HG02938 (cell line): ENCODE data around the gene CD2AP.
A peak's percentile ranks its signal among the peaks of the same experiment; 100 is the strongest.
"Not testable (repeated sequence)": the region's sequence is repeated elsewhere in the genome, so short reads cannot be mapped to it uniquely, and the experiment has no call there.

ENCODE experiments used
- ATAC-seq: cut with Tn5 transposase; IDR thresholded peaks from one replicate; pipeline ENCODE4 v1.9.1; 2021; ENCODE audit warnings: mild to moderate bottlenecking, moderate library complexity; ENCODE audit not compliant: unreplicated experiment

Gene CD2AP

DNA sequence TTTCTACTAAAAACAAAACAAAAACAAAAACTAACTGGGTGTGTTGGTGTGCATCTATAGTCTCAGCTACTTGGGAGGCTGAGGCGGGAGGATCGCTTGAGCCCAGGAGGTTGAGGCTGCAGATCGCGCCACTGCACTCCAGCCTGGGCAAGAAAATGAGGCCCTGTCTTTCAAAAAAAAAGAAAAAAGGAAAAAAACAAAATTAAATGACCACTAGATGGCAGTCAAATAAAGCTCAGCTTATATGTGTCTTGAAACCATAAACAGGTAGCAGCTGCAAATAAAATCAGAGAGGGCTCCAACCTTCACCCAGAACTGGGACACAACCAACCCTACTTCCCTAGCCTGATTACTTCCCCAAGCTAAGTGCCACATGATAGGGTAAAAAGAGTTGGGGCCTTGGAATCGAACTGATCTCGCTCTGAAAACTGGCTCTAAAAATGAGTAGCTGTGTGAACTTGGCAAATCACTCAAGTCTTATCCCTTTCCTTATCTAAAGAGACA, 153.7 kb downstream of the CD2AP start:
- ATAC-seq = peak; percentile 56

DNA sequence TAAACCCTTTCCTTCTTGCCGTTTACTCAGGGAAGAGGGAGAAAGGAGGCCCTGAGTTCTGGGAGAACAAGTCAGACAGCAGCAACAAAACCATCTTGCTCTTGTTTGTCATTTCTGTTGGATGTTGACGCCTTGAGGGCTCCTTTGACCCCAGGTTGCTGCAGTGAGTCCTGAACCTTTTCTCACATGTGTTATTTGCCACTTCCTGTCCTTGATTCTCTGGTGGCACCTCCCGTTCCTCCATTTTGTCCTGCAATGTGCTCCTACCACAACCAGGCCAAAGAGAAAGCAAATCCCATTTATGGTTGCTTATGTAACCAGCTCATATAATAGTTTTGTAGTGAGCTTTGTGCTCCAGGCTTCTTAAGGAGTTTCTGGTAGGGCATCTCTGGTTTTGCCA, 154.2 kb downstream of the CD2AP start:
- ATAC-seq = no peak

DNA sequence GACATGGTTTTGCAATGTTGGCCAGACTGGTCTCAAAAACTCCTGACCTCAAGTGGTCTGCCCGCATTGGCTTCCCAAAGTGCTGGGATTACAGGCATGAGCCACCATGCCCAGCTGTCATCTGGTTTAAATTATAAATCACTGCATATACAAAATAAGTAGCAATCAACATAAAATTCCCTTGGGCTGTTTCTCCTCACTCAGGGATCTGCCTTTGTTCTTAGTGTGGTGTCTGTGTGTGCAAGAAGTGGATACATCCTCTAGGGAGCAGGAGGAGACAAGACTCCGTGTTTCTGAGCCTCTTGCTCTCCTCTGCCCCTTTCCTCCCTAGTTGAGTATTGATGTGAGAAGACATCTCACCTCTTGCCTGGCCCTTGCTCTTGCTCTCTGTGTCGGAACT, 155.6 kb downstream of the CD2AP start:
- ATAC-seq = no peak

DNA sequence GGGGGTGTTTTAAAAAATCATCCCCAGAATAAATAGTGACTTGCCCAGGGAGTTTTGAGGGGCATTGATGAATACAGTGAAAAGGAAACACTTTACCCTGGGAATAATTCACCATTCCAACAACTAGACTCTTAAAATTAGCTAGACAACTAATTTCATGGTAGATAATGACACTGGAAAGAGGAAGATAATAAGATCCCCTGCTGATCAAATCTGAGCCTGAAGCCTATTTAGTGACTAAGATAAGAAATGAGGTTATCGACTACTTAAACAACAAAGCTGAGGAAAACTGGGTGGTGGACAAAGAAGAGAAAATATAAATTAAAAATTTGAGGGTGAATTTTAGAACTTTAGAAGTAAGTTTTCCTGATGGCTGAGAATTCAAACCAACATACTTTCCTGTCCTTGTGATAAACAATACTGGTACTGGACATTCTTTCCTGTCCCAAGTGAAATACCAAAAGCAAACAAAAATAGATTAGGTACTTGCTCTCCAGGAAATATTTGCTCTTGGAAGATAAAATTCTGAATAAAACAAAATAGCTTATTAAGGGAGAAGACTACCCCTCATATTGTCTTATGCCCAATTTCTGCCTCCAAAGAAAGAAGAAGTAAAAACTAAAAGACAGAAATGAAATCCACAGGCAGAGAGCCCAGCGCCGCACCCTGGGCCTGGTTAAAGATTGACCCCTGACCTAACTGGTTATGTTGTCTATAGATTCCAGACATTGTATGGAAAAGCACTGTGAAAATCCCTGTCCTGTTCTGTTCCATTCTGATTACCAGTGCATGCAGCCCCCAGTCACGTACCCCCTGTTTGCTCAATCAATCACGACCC, 156.8 kb downstream of the CD2AP start:
- ATAC-seq = no peak

DNA sequence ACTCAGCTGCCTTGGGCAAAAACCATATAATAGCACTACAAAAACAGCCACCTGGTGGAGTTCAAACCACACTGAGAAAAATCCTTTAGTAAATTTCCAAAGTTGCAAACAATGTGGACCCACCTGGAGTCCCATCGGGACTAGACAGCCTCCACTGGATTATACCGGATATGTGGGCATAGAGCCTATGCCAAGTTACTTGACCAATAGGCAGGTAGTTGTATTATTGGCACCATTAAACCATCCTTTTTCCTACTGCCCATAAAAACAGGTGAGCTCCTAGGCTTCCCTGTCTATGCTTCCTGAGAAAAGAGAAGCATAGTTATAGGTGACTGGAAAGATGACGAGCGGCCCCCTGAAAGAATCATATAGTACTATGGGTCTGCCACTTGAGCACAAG, 169.1 kb downstream of the CD2AP start:
- no peak for ATAC-seq

DNA sequence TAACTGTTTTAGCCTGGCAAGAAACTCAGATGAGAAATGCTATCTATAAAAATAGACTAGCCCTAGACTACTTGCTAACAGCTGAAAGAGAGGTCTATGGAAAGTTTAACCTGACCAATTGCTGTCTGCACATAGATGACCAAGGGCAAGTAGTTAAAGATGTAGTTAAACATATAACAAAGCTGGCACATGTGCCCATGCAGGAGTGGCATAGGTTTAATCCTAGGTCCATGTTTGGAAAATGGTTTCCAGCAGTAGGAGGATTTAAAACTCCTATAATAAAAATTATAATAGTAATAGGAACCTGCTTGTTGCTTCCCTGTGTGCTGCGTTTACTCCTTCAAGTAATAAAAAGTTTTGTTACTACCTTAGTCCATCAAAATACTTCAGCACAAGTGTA, 169.6 kb downstream of the CD2AP start:
- ATAC-seq = no peak

DNA sequence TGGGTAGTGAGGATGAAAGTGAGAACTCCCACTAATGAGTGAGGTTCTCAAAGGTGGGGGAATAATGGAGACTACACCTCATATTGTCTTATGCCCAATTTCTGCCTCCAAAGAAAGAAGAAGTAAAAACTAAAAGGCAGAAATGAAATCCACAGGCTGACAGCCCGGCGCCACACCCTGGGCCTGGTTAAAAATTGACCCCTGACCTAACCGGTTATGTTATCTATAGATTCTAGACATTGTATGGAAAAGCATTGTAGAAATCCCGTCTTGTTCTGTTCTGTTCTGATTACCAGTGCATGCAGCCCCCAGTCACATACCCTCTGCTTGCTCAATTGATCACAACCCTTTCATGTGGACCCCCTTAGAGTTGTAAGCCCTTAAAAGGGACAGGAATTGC, 170.0 kb downstream of the CD2AP start:
- ATAC-seq = not testable (repeated sequence)

DNA sequence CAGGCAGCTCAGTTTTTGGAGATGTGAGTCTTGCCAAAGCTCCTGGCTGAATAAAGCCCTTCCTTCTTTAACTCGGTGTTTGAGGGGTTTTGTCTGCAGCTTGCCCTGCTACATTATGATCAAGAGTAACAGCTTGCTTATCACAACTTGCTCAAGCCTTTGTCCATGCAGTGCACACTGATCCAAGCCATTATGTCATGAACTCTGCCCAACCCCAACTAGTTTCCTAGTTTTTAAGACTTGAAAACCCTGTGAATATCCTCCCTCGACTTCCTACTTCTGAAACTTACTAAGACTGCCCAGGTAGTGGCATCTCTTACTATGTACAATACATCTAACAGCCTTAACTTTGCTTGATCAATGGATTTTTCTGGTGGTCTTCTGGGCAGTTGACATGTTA, 170.4 kb downstream of the CD2AP start:
- ATAC-seq = no peak

DNA sequence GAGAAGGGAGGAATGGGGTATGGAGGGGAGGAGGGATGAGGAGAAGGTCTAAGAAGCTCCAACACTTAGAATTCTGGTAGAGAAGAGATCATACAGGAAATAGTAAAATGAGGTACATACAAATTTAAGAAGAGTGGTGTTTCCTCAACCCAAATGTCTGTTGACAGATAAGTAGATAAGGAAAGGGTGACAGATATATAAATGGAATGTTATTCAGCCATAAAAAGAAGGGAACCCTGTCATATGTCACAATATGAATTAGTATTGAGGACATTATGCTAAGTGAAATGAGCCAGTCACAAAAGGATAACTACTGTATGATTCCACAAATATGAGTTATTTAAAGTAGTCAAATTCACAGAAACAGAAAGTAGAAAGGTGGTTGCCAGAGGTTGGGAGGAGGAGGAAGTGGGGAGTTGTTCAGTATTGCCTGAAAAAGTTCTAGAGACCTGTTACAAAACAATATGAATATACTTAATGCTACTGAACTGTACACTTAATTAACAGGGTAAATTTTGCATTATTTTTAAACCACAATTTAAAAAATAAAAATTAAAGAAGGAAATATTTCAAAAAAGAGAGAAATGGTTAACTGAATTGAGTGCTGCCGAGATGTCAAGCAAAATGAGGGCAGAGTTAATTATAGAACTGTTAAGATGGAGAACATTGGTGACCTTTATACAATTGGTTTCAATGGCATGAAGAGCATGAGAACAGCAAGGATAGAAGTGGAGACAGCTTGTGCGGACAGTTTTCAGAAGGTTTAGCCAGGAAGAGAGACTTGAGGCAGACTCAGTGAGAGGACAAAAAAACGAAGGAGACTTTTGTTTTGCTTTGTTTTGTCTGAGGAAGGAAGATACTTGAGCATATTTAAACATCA, 173.2 kb downstream of the CD2AP start:
- ATAC-seq = no peak

DNA sequence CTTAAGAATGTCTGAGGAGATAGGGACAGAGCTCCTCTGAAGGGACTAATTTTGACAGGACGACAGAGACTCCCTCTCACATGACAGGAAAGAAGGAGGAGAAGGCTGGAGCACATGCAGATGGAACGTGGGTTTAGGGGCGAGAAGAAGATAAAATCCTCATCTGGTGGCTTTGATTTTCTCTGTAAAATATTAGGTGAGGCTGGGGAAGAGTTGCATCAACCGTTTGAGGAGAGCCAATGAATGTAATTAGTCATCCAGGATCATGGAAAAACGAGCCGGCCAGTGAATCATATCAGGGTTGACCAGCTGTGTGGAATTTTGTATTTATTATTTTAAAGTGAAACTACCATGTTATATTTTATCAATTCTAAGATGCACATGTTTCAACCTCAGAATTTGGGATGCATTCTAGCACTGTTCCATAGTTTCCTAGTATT, 173.9 kb downstream of the CD2AP start:
- ATAC-seq = no peak

DNA sequence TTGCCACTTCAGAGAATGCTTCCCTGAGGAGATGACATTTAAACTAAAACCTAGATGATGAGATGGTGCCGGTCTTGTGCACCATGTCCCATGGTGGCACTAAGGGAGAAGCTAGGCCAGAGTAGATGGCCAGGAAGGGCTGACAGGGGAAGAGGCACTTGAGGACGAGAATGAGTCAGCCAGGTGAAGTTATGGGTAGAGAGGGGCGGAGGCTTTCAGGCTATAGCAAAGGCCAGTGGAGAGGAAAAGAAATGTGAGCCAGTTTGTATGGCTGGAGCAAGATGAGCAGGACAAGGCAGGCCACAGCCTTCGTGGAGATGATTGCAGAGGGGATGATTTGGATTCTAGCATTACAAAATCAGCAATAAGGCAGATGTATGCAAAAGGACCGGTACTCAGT, 176.1 kb downstream of the CD2AP start:
- ATAC-seq = no peak

DNA sequence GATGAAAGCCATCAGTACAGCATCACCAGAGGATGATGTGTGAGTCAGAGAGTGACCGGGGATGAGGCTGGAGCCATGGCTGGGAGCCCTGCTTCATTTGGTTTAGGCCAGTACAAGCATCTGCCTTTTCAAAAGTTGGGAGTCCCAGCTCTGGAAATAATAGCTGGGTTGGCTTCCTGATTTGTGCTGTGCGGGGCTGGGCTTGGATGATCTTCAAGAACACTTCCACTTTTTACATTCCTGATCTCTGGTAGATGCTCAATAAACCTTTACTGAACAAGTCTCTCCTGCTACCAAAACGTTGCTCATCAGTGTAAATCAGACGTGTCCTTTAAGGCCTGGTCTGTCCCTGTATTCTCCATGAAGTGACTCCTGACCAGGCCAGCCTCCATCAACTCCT, 176.7 kb downstream of the CD2AP start:
- ATAC-seq = no peak

DNA sequence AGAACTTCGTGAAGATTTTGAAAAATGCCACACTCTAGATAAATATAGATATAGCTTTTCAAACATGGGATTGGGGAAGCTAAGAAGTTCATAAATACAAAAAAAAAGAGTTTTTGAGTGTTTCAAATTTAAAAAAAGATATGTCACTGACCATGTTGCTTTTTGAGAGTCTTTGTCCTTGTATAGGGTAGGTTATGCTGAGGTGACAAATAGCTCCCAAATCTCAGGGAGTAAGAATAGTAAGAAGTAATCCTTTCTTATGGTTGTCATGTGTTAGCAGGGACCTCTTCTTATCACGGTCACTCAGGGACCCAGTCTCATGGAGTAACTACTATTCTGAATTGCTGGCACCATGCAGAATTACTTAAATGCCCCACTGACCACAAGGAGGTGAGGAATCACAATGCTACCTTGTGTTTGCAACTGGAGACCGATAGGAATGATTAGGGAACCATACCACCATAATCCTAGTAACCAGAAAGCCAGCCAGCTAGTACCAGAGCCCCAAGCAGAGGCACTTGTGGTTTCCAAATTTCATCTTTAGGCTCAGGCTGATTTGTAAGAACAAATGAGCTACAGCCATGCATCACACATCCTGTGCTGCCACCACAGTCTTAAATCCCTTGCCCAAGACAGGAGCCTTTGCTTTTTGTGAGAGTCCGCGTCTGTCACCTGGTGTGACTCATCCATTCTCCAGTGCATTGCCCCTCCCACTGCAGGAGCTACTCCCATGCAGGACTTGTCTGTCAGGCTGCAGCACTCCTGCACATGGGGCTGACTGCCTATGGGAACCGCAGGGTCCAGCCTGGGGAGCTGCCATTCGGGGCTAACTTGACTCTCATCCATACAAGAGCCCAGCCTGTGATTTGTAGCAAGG, 178.4 kb downstream of the CD2AP start:
- no peak for ATAC-seq

DNA sequence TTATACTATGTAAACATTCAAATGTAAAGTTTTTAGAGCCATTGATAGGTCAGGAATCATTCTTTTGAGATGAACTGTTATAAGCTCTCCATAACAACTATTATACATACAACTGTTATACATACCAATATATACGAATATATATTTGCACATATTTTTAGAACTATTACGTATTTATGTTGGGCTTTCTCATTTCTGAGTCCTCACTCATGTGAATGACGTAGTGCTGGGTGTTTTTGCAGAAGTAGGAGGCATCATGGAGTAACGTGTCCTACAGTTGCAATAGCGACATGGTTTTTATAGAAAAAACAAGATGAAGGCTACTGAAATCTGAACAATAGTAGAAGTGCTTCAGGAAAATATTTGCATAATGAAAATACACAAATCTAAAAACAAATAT, 184.4 kb downstream of the CD2AP start:
- no peak for ATAC-seq

DNA sequence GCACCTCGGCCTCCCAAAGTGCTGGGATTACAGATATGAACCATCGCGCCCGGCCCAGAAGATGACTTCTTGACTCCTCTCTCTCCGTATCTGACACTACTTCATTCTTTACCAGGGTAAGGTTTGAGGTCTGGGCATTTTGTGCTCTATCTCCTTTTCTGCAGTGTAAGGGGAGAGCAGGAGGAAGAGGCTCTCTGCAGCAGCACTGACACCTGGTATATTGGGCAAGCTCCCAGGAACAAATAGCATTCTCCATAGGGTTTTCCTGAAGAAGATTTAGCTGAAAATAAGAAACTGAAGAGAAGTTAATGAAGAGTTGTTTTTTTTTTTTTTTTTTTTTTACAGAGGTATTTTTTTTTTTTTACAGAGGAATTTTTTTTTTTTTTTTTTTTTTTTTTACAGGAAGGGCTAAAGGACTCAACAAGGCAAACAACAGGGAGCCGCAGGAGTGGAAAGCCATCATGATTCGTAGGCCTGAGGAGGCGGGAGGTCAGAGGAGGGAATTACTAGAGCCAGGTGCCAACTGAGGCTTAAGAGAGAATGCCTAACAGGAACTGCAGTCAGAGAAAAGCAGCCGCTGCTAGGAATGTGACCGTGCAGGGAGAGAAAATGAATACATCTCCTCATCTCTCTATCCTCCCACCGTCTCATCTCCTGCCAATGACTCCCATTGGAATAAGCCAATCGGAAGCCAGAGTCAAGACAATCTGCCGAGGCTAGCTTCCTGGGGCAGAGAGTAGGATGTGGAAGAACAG, 186.1 kb downstream of the CD2AP start:
- ATAC-seq = no peak

DNA sequence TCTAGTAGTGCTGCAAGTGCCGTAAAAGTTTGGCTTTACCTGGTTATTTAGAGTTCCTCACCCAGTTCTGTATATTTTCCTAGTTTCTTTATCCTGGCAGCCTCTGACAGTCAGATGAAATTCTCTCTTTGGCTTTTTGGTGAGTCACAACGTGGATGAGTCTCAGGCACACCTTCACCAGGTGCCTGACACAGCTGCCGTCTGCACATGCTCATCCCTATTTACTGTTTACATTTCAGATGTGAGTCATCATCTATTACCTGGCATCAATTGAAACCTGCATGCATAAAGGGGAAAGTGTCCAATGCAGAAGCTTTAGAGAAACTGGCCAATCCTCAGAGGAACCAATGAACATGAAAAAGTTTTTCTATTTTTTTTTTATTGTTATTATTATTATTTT, 187.5 kb downstream of the CD2AP start:
- no peak for ATAC-seq

DNA sequence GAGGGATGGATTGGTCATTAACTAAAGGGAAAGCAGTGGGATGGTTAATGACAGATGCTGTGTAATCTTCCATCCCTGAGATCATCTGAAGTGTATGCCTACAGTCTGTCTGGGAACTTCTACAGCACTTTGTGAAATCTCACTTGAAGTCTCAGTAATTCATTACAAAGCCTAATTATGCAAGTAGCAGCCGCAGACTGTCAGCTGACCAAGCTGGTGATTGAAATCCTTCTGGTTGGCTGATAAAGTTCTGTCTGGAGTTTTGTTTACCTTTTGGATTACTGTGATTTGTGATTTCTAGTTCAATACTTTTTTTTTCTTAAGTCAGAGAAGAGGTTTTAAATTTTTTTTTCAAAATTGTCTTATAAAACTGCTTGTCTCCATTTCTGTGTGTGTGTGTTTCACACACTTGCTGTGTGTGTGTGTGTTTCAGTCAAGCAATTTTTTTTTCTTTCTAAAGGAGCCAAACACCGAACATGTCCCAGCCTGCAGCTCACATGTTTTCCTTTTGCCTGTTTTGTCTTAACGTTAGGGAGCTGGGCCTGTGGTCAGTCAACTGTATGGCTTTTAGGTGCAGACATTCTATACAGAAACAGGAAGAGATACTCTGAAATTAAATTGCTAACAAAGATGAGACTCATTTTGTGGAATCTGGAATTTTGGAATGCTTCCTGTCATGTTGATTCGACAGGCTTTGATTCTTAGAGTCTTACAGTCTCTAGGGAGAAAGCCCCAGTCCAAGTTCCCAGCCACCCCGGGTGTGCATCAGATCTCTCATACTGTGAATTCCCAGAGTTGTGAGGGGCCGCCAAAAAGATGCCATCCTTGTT, 192.3 kb downstream of the CD2AP start:
- ATAC-seq = no peak

DNA sequence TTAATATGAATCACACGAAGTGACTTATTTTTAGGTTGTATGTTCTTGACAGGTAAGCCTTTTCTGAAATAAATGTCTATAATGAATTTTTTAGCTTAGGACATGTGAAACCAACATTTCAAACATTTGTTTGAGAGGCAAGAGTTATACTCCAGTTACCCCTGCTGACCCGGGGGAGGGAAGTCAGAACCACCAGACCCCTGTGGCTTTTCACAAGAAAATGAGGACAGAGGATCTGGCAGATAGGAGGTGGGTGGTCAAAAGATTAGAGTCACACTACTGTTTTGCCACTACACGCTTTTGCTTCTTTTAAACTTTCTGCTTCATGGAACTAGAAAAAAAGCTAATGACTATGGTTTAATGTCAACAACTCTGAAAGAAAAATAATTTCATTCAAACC, 193.3 kb downstream of the CD2AP start:
- ATAC-seq = no peak

DNA sequence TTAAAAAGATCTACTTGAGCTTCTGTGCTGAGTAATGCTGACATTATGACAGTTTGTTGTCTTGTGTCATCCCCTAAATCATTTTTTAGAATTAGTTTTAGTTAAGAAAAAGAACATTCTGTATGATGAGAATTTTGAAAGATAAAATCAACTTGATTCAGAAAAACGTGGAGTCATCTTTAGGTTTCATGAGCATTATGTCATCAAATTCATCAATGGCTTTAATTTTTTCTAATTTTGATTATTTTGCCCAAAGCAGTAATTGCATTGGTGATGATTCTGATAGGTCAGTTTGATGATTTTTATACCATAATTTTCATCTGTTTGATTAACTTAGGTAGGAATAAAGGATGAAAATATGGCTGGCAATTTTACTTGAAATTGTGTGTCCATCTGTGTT, 194.2 kb downstream of the CD2AP start:
- ATAC-seq = no peak
